NB4 (cell line): ENCODE results near the gene POC1A.

Experiments used
- DNase-seq: peaks from one replicate; pipeline ENCODE4 v3.0.0; 2010; ENCODE audit warnings: low read depth
- H3K4me3 ChIP-seq: one replicate; pipeline ENCODE4 v1.5.1; 2011; ENCODE audit warnings: mild to moderate bottlenecking, low read depth, low read length, moderate library complexity
- MYC ChIP-seq: IDR thresholded peaks from 2 replicates; pipeline ENCODE4 v1.6.1; 2011; ENCODE audit warnings: low read depth, low read length
- POLR2A ChIP-seq: IDR thresholded peaks from 2 replicates; pipeline ENCODE4 v1.6.1; 2011; ENCODE audit warnings: mild to moderate bottlenecking; ENCODE audit not compliant: insufficient read length; ENCODE audit errors: extremely low read depth
- TF ChIP-seq, protein P1 (sequence below): IDR thresholded peaks from one replicate; pipeline ENCODE4 v1.5.1; 2012; ENCODE audit warnings: low read depth, low read length
- TF ChIP-seq, protein P2 (sequence below): IDR thresholded peaks from 2 replicates; pipeline ENCODE4 v1.6.1; 2011; ENCODE audit warnings: low read depth, low read length

Gene POC1A

DNA sequence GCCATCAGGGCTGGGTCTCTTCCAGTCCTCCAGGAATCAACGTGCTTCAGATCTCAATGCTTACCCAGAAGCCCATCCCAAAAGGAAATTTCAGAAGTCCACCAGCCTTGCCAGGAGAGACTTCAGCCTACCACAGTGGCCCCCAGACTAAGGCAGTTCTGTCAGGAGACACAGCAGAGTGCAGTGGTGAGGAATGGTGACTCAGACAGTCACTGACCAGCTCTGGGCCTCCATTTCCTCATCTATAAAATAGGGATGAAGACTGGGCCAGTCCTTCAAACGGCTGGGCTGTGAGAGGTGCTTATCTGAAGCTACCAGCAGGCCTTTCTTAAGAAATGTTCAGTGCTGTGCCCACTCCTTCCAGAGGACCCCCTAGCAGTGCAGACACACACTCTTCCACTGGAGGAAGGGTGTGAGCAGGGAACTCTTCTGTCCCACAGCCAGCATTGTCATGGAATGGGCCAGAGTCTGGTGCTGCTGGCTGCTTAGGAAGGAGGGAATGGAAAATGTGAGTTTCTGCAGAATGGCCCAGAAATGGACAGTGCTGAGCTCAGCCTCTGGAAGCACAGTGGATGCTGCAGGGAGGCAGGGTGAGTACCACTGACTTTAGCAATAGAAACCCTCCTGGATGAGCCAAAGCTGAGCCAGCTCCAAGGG is 56.2 kb downstream of the POC1A start:
- no peak overlapping the region for H3K4me3 ChIP-seq
- no peak for DNase-seq
- TF ChIP-seq, protein P1, sequence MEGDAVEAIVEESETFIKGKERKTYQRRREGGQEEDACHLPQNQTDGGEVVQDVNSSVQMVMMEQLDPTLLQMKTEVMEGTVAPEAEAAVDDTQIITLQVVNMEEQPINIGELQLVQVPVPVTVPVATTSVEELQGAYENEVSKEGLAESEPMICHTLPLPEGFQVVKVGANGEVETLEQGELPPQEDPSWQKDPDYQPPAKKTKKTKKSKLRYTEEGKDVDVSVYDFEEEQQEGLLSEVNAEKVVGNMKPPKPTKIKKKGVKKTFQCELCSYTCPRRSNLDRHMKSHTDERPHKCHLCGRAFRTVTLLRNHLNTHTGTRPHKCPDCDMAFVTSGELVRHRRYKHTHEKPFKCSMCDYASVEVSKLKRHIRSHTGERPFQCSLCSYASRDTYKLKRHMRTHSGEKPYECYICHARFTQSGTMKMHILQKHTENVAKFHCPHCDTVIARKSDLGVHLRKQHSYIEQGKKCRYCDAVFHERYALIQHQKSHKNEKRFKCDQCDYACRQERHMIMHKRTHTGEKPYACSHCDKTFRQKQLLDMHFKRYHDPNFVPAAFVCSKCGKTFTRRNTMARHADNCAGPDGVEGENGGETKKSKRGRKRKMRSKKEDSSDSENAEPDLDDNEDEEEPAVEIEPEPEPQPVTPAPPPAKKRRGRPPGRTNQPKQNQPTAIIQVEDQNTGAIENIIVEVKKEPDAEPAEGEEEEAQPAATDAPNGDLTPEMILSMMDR: no peak
- TF ChIP-seq MYC (no peak), POLR2A (no peak)

DNA sequence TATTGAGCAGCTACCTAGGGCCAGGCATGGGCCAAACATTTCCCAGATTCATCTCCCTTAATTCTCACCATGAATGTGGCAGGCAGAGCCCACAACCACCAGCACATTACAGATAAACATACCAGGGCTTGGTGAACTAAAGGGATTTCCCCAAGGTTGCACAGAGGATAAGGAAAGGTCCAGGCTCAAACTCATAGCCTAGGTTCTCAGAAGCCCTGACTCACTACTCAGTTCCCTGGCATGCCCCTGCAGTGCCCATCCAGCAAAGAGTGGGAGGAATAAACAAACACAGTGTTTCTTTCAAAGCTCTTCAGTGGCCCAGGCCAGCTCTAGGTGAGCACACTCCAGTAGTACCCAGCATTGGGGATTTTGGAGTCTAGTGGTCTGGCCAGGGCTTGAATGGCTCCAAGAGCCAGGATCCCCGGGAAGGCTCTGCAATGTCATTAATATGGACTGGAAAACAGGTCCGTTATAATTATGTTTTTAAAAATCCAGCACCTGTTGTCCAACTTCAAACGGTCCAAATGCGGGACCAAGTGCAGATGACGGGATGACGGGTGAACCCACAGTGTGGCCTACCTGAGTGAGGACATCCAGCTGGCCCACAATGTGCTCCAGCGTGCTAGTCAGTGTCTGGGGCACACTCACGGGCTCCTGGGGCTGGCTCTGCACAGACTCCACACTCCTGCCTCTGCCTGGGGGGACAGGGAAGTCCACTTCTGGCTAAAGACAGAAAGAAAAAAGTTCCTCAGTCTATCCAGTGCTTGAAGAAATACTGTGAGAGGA is 58.0 kb downstream of the POC1A start:
- no peak for DNase-seq
- no peak overlapping the region for H3K4me3 ChIP-seq
- TF ChIP-seq, protein P2, sequence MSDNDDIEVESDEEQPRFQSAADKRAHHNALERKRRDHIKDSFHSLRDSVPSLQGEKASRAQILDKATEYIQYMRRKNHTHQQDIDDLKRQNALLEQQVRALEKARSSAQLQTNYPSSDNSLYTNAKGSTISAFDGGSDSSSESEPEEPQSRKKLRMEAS: no peak
- TF ChIP-seq MYC (no peak), POLR2A (no peak)
- TF ChIP-seq, protein P1: no peak

DNA sequence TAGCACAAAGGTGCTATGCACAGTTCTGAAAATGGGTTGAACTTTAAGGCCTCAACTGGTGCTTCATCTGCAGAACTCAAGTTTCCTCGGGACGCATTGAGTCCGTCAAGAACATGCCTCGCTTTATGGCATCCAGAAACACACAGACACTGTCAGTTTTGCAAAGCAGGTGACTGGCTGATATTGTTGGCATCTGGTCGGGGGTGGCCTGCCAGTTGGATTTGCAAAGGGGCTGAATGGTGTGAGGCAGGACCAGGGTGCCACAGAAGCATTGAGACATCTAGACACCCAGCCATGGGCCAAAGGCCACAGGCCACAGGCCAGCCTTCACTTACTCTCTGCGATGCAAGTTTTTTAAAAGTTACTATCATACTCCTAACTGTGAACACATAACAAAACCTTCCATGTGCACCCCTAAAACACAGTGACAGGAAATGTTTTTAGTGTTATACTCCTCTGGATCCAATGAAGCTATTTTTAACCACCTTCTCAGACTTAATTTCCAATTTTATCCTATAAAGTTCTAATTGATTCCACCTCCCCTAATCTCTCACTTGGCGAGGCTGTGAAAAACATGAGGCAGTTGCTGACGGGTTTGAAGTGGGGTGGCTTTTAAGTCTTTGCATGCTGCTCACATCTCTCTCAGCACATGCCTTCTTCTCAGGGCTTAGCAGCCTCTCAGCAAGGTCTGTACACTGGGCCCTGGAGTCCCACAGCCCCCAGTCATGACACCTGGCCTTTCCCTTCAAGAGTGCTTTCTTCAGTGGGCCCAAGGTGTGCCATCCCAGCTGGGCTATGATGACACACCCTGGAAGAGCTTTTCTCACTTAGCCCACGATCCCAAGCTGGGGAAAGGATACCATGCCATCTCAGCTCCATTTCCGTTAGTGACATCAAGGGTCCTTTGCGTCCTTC is 59.4 kb downstream of the POC1A start:
- DNase-seq: no peak
- TF ChIP-seq, protein P1: no peak
- TF ChIP-seq POLR2A (no peak), MYC (no peak)
- TF ChIP-seq, protein P2: no peak
- no peak overlapping the region for H3K4me3 ChIP-seq

DNA sequence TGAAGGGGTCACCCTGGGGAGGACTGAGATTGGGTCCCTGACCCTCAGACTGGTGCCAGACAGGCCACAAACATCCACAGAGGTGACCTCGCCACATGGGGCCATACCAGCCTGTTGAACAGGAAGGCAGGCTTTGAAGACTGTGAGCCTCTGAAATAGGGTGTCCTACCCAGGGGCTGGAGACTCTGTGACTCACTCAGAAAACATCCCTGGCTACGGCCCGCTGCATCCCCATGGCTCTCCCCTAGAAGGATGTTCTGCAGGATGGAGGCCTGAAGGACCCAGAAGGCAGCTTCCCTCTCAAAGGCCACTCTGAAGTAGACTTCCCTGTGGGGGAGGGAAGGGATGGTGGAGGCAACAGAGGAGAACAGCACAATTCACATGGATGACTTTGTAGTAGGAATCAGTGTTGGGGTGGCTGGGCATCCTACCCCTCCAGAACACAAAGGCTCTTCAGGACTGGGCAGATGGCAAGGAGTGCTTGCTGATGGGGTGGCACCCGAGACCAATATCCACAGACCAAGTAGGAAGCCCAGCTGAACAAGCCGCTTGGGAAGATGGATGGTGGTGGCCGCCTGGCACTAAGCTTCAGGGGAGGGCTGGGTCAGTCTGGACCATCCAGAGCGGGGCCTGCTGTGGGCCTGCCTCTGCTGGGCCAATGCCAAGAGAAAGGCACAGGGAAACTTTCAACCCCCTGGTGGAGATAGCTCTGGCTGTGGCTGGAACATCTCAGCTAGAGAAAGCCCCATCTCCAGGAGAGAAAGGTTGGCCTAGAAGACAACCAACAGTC is 60.3 kb downstream of the POC1A start:
- H3K4me3 ChIP-seq: no peak overlapping the region
- no peak for DNase-seq
- TF ChIP-seq, protein P2: no peak
- TF ChIP-seq POLR2A (no peak), MYC (no peak)
- TF ChIP-seq, protein P1: no peak

DNA sequence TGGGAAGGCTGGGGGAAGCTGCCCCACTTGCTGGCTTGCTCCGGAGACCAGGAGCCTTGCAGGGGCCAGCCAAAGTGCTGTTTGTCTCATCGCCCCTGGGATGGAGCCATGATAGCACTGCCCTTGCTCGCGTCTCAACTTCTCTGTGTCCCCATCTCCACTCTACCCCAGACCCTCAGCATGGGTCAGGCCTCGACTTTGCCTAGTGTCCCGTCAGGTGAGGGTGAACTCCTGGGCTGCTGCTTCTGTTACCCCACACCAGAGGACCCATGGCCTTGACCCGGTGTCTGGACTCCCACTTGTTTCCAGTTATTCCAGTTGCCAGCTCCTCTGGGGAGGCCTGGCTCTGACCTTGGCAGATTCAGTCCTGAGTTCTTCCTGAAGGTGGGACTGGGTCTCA is 61.3 kb downstream of the POC1A start:
- TF ChIP-seq, protein P1: no peak
- H3K4me3 ChIP-seq: no peak overlapping the region
- no peak for DNase-seq
